ENCODE data around the gene SUN2. TPM values are rescaled to one million over a fixed set of nuclear protein-coding genes. Genes with fewer than 3 reads are reported as not detected.

SUN2 gene
- total and polyA plus RNA-seq, 2 of the 8 experiments (the other 6 are each of a cell fraction or from before 2014, with no cell fraction given) = 5.1 to 10.5 TPM

- peak overlapping the region; percentile 8; the same call in 1 of the 2 replicates for H3K27ac ChIP-seq (ENCODE audit: low read depth, low read length)
- no peak overlapping the region for H3K14ac ChIP-seq (ENCODE audit: insufficient read length)
- H3K79me1 ChIP-seq (ENCODE audit: low read depth, low read length) = peaks cover 20% of the 10 kb centered on the region
- H2AFZ ChIP-seq (ENCODE audit: low read length) = no peak overlapping the region
- ChIA-PET POLR2A (ENCODE audit: partially characterized antibody) (interaction anchor here (1.0 to 5.1 kb wide), 6 partner anchors 9 to 30 kb away, joined by 3 to 39 read pairs (median 3); partner anchors contain the start of gene GTPBP1), CTCF (ENCODE audit: partially characterized antibody) (interaction anchor here (0.9 to 5.1 kb wide), 7 partner anchors 10 to 259 kb away, joined by 3 to 26 read pairs (median 5); partner anchors contain the start of gene TOMM22)
- no peak overlapping the region for H3K4ac ChIP-seq (replicated peaks; ENCODE audit: insufficient read length, low read depth, low read length)
- no peak overlapping the region for H3K18ac ChIP-seq (ENCODE audit: extremely low read depth, low read length)
- H4K20me1 ChIP-seq (replicated peaks in 1 of 2; ENCODE audit: control insufficient read depth in 1 of 2, insufficient read depth in 2 of 2, low read length in 2 of 2) = peaks cover 5 to 26% of the 10 kb centered on the region in 2 experiments
- FAIRE-seq (no peak), DNase-seq (ENCODE audit: low read depth in 1 of 2, low spot score in 2 of 2) (no peak)
- no peak overlapping the region for H2BK20ac ChIP-seq (ENCODE audit: low read length)
- 87% methylated on average over 9 of the region's 9 CpGs; no CpG with 5 or more reads in 1 of the 2 experiments for WGBS, 2 experiments (ENCODE audit: extremely low coverage in 1 of 2, insufficient coverage in 1 of 2, insufficient read length in 1 of 2, insufficient replicate concordance in 2 of 2, low coverage in 1 of 2, low lambda C conversion rate in 2 of 2, missing lambda C conversion rate in 1 of 2)
- no peak overlapping the region for H3K9ac ChIP-seq (replicated peaks in 1 of 4; ENCODE audit: extremely low read depth in 1 of 4, low read depth in 3 of 4, low read length in 3 of 4)
- no peak overlapping the region for H3K23ac ChIP-seq (ENCODE audit: insufficient read length)
- peaks cover 3 to 56% of the 10 kb centered on the region in 2 experiments for H3K79me2 ChIP-seq (ENCODE audit: control insufficient read depth in 1 of 2, insufficient read depth in 2 of 2, low read length in 2 of 2)
- H3K27me3 ChIP-seq (replicated peaks in 1 of 4; ENCODE audit: control insufficient read depth in 3 of 4, extremely low read depth in 1 of 4, insufficient read depth in 3 of 4, low read length in 3 of 4) = no peaks in the 10 kb centered on the region
- no peak overlapping the region for H4K8ac ChIP-seq (ENCODE audit: extremely low read depth, insufficient read depth, low read length)
- H3K4me2 ChIP-seq (ENCODE audit: insufficient read depth in 1 of 2, low read depth in 2 of 2, low read length in 2 of 2) = no peak overlapping the region
- peak overlapping the region; percentile 73; the same call in 1 of the 2 replicates for H2BK5ac ChIP-seq (ENCODE audit: low read depth, low read length)
- H3K36me3 ChIP-seq (ENCODE audit: control insufficient read depth in 2 of 4, insufficient read depth in 4 of 4, low read length in 3 of 4) = peaks cover 4 to 39% (median 22%) of the 10 kb centered on the region in 4 experiments; a peak in 6 of 8 replicates
- H2BK120ac ChIP-seq (replicated peaks; ENCODE audit: low read depth, low read length) = no peak overlapping the region
- H4K5ac ChIP-seq (ENCODE audit: insufficient read length, low read depth, low read length) = no peak overlapping the region
- H4K91ac ChIP-seq (replicated peaks; ENCODE audit: insufficient read length, low read length) = no peak overlapping the region
- H3K9me3 ChIP-seq (ENCODE audit: insufficient read depth in 2 of 2, low read depth in 1 of 2, low read length in 1 of 2) = no peaks in the 10 kb centered on the region
- no peak overlapping the region for H3K4me3 ChIP-seq (ENCODE audit: extremely low read depth in 1 of 4, insufficient read depth in 2 of 4, low read depth in 3 of 4, low read length in 4 of 4)
- no peak overlapping the region for H2BK15ac ChIP-seq (ENCODE audit: low read length)
- peaks cover 4 to 10% (median 6%) of the 10 kb centered on the region in 4 experiments for H3K4me1 ChIP-seq (replicated peaks in 1 of 4; ENCODE audit: control insufficient read depth in 3 of 4, insufficient read depth in 4 of 4, low read length in 3 of 4)
- H2BK12ac ChIP-seq (ENCODE audit: low read depth, low read length) = no peak overlapping the region
- no peak overlapping the region for H2AK5ac ChIP-seq (ENCODE audit: low read depth, low read length)
- no peak overlapping the region for H3K56ac ChIP-seq (replicated peaks; ENCODE audit: insufficient read length, low read depth, low read length)
- H3K23me2 ChIP-seq (ENCODE audit: low read depth, low read length) = no peaks in the 10 kb centered on the region
- no peak for TF ChIP-seq RBBP5 (IDR thresholded peaks at IDR 0.05; ENCODE audit: borderline replicate concordance, low read depth, low read length)
Measured at GRCh38 chr22:38715176-38715764, 40.5 kb downstream of the SUN2 start.
